HepG2 (cell line): ENCODE measurements around the gene TXNDC11. TPM values are rescaled to one million over a fixed set of nuclear protein-coding genes. Genes with fewer than 3 reads are reported as not detected.

Experiments
- ATAC-seq: fragments of 200-7000 bp; cut with Tn5 transposase; 3 replicates; pipeline ENCODE4 v1.9.1; 2020; ENCODE audit warnings: mild to moderate bottlenecking, moderate library complexity
- BruUV-seq: library from RNA; stranded (reverse); fragments of 400-500 nt; replicated peaks from 2 replicates; lab custom pipeline; 2021; lab: Mats Ljungman, UMichigan
- CTCF ChIA-PET: fragments of 300-600 bp; formaldehyde crosslinking; extraction: SDS; loops from one replicate; lab custom pipeline; 2021; ENCODE audit warnings: low total read pairs, inconsistent platforms, low intra/inter-chr PET ratio; lab: Yijun Ruan, JAX
- POLR2A ChIA-PET: fragments of 350-600 bp; sonication (Branson Sonifier 250); formaldehyde crosslinking; loops from one replicate; lab custom pipeline; 2020; ENCODE audit warnings: antibody characterized with exemption, inconsistent platforms; lab: Yijun Ruan, JAX
- DNase-seq: peaks from one replicate; pipeline ENCODE4 v3.0.0-alpha.2; 2015; ENCODE audit warnings: low spot score
- FAIRE-seq: peaks from 3 replicates; lab custom pipeline; 2011; peaks lifted over from hg19 to GRCh38; lab: Jason Lieb, UNC
- H2AFZ ChIP-seq: one replicate; pipeline ENCODE4 v1.6.1; 2011; ENCODE audit warnings: low read length, inconsistent platforms
- H3K27ac ChIP-seq: fragments of 300-600 bp; 3 replicates; pipeline ENCODE4 v1.8.0; 2011; ENCODE audit warnings: mixed run types, mild to moderate bottlenecking, mixed read lengths, low read length, inconsistent platforms; ENCODE audit not compliant: insufficient read depth; ENCODE audit errors: extremely low read length
- H3K27me3 ChIP-seq, 2 experiments: fragments of 200-600 bp in 1 of 2; 2 replicates in 1 of 2; 3 replicates in 1 of 2; pipeline versions ENCODE4 v1.6.0 to v1.8.0; 2011; ENCODE audit warnings: low read length in 2 of 2, mild to moderate bottlenecking in 2 of 2, moderate library complexity in 2 of 2, inconsistent platforms in 1 of 2; ENCODE audit not compliant: insufficient read depth in 2 of 2, control insufficient read depth in 1 of 2
- H3K36me3 ChIP-seq, 2 experiments: fragments of 200-600 bp in 1 of 2; replicated peaks in 1 of 2; 2 replicates in 1 of 2; 3 replicates in 1 of 2; pipeline versions ENCODE4 v1.5.1 to v1.8.0; 2011; ENCODE audit warnings: low read length in 2 of 2, inconsistent platforms in 1 of 2; ENCODE audit not compliant: insufficient read depth in 2 of 2, control insufficient read depth in 1 of 2
- H3K4me1 ChIP-seq: 2 replicates; pipeline ENCODE4 v1.5.1; 2012; ENCODE audit warnings: low read length, inconsistent platforms; ENCODE audit not compliant: insufficient read depth
- H3K4me2 ChIP-seq: 2 replicates; pipeline ENCODE4 v1.6.0; 2011; ENCODE audit warnings: low read depth, low read length, inconsistent platforms
- H3K4me3 ChIP-seq, 3 experiments: fragments of 200-600 bp in 1 of 3; sonication (generic), shearing (Covaris generic) in 1 of 3; replicated peaks in 1 of 3; 2 replicates each; pipeline ENCODE4 v1.5.1; 2011 to 2016; ENCODE audit warnings: low read length in 3 of 3, inconsistent platforms in 2 of 3, low read depth in 2 of 3, mild to moderate bottlenecking in 2 of 3, control low read depth in 1 of 3, mixed read lengths in 1 of 3; ENCODE audit not compliant: insufficient read depth in 1 of 3
- H3K79me2 ChIP-seq: one replicate; pipeline ENCODE4 v1.6.1; 2011; ENCODE audit warnings: low read length, inconsistent platforms; ENCODE audit not compliant: insufficient read depth
- H3K9ac ChIP-seq: 2 replicates; pipeline ENCODE4 v1.6.0; 2011; ENCODE audit warnings: mild to moderate bottlenecking, low read depth, low read length, inconsistent platforms; ENCODE audit not compliant: insufficient read depth
- H3K9me3 ChIP-seq: 2 replicates; pipeline ENCODE4 v1.5.1; 2012; ENCODE audit warnings: mild to moderate bottlenecking, low read length
- H4K20me1 ChIP-seq: 2 replicates; pipeline ENCODE4 v1.6.0; 2011; ENCODE audit warnings: inconsistent platforms, mild to moderate bottlenecking, low read length, moderate library complexity; ENCODE audit not compliant: insufficient read depth
- CENPT ChIP-seq: sonication (generic); formaldehyde crosslinking; IDR thresholded peaks from 2 replicates; pipeline ENCODE4 v1.8.0; 2022; ENCODE audit warnings: low read depth, mild to moderate bottlenecking, moderate library complexity, missing genetic modification reagents
- FOXO1 ChIP-seq: sonication (generic); formaldehyde crosslinking; IDR thresholded peaks from 2 replicates; pipeline ENCODE4 v1.4.0; 2020; ENCODE audit warnings: missing genetic modification reagents
- KDM3A ChIP-seq: IDR thresholded peaks from 2 replicates; pipeline ENCODE4 v1.6.1; 2018; ENCODE audit warnings: low read depth, missing compliant biosample characterization
- NFKB2 ChIP-seq: sonication (generic); formaldehyde crosslinking; IDR thresholded peaks from 2 replicates; pipeline ENCODE4 v1.4.0; 2020; ENCODE audit warnings: missing genetic modification reagents, borderline replicate concordance
- RFX1 ChIP-seq: fragments of 450-650 bp; IDR thresholded peaks from 2 replicates; pipeline ENCODE4 v1.6.1; 2017
- SCMH1 ChIP-seq: sonication (generic); formaldehyde crosslinking; IDR thresholded peaks from 2 replicates; pipeline ENCODE4 v1.9.0; 2021; ENCODE audit warnings: missing genetic modification reagents, mild to moderate bottlenecking, borderline replicate concordance
- TEAD3 ChIP-seq: optimal IDR thresholded peaks from 2 replicates; pipeline ENCODE3; 2016; ENCODE audit warnings: borderline replicate concordance
- WGBS: methylation state at CpG from one replicate; pipeline ENCODE4 v1.1.6; 2017; ENCODE audit warnings: low lambda C conversion rate; 5-methylcytosine and 5-hydroxymethylcytosine counted together
- in situ Hi-C: cut with HindIII; loops from 2 replicates; pipeline ENCODE4 v1.10.0; 2017; ENCODE audit warnings: low pct_unique_long_range_greater_than_20kb; ENCODE audit not compliant: extremely low pct_ligation_motif_present
- intact Hi-C: fragments of 100-400 bp; cut with micrococcal nuclease; formaldehyde crosslinking; loops from one replicate; pipeline ENCODE4 v1.10.0; 2022; ENCODE audit not compliant: unreplicated experiment
- polyA plus RNA-seq, 8 experiments: library from polyadenylated mRNA; depleted of rRNA in 3 of 8; stranded (reverse) in 7 of 8; unstranded in 1 of 8; fragments of >200 nt; fragmentation: Illumina TruSeq in 4 of 8; extraction: Trizol in 4 of 8; gene quantifications; 2 replicates each; pipeline versions ENCODE4 v1.2.1 to v1.2.3, GENCODE V29; 2011 to 2016; ENCODE audit warnings: low read depth in 4 of 8, missing spikeins in 1 of 8, mixed read lengths in 1 of 8; ENCODE audit not compliant: insufficient read depth in 1 of 8
- total RNA-seq, 5 experiments: library from RNA; depleted of rRNA; stranded (reverse); fragments of >200 nt; fragmentation: Illumina TruSeq; extraction: Trizol; gene quantifications; 2 replicates each; pipeline ENCODE4 v1.2.3, GENCODE V29; 2016; ENCODE audit warnings: low read depth in 1 of 5

TXNDC11 gene
- total and polyA plus RNA-seq, 2 of the 13 experiments (the other 11 are each of a cell fraction or from before 2014, with no cell fraction given): 74.9 to 123 TPM

GRCh38 chr16:11657556-11657955 is 85.1 kb downstream of the TXNDC11 start:
- WGBS: 19% methylated on average over 8 of the region's 8 CpGs
- POLR2A ChIA-PET: no interaction called here
- peak; percentile 7 for ATAC-seq

GRCh38 chr16:11655655-11656054 is 87.0 kb downstream of the TXNDC11 start:
- H3K79me2 ChIP-seq: no peaks in the 10 kb centered on the region
- no peaks in the 10 kb centered on the region for H3K36me3 ChIP-seq
- in situ Hi-C loops: no loop called here
- H3K9me3 ChIP-seq: no peaks in the 10 kb centered on the region
- no peak overlapping the region for H3K27ac ChIP-seq
- peaks cover 6 to 69% of the 10 kb centered on the region in 2 experiments for H3K27me3 ChIP-seq
- intact Hi-C loops: loop anchor here (5.0 kb wide), 2 partner anchors 123 to 248 kb away; no protein-coding TSS in a partner anchor
- BruUV-seq: no TSS peak
- no peak for DNase-seq
- FAIRE-seq: no peak
- CTCF ChIA-PET: no interaction called here
- H4K20me1 ChIP-seq: no peaks in the 10 kb centered on the region; the same call in 1 of the 2 replicates
- peaks cover 16% of the 10 kb centered on the region for H3K4me1 ChIP-seq
- no peak overlapping the region for H3K9ac ChIP-seq
- H3K4me3 ChIP-seq: no peak overlapping the region
- H3K4me2 ChIP-seq: no peak overlapping the region
- H2AFZ ChIP-seq: no peak overlapping the region
- POLR2A ChIA-PET: no interaction called here
- 0 out of 3 replicates have a peak, but pooled peaks have one; percentile 9 for ATAC-seq
- WGBS: 43% methylated on average over 7 of the region's 7 CpGs
- TF ChIP-seq RFX1 (no peak), SCMH1 (no peak), KDM3A (CRISPR knock-in tag) (no peak), TEAD3 (CRISPR knock-in tag) (no peak), CENPT (CRISPR knock-in tag) (no peak)
- TF ChIP-seq, all 625 proteins: peak for 0

More at GRCh38 chr16:11657556-11657955, 85.1 kb downstream of the TXNDC11 start:
- no TSS peak for BruUV-seq
- intact Hi-C loops: loop anchor here (5.0 kb wide), 2 partner anchors 125 to 250 kb away; no protein-coding TSS in a partner anchor
- no peak for FAIRE-seq
- no peak overlapping the region for H3K27ac ChIP-seq
- H3K4me3 ChIP-seq: no peak overlapping the region
- no peak for DNase-seq
- no peaks in the 10 kb centered on the region for H3K36me3 ChIP-seq
- TF ChIP-seq NFKB2 (CRISPR knock-in tag): no peak
- 0 out of 2 replicates have a peak, but pooled peaks have one; percentile 14 for TF ChIP-seq FOXO1 (CRISPR knock-in tag)
- no peak overlapping the region for H3K4me2 ChIP-seq
- in situ Hi-C loops: no loop called here
- peaks cover 6 to 57% of the 10 kb centered on the region in 2 experiments for H3K27me3 ChIP-seq
- H3K9ac ChIP-seq: no peak overlapping the region
- no peaks in the 10 kb centered on the region for H3K79me2 ChIP-seq
- H4K20me1 ChIP-seq: no peaks in the 10 kb centered on the region; the same call in 1 of the 2 replicates
- H3K4me1 ChIP-seq: 0 out of 2 replicates have a peak, but pooled peaks cover 10% of the 10 kb centered on the region
- CTCF ChIA-PET: interaction anchor here (2.5 kb wide), 1 partner anchor 126 kb away, joined by 17 read pairs; no protein-coding TSS in a partner anchor
- H3K9me3 ChIP-seq: no peaks in the 10 kb centered on the region
- no peak overlapping the region for H2AFZ ChIP-seq
